ENCODE measurements around the gene TBCE. TPM values are rescaled to one million over a fixed set of nuclear protein-coding genes. Genes with fewer than 3 reads are reported as not detected.

Gene TBCE
- total and polyA plus RNA-seq, 2 donors (not counting 1 experiment from before 2014, with no cell fraction given) = 15.2 to 22.1 TPM

DNA sequence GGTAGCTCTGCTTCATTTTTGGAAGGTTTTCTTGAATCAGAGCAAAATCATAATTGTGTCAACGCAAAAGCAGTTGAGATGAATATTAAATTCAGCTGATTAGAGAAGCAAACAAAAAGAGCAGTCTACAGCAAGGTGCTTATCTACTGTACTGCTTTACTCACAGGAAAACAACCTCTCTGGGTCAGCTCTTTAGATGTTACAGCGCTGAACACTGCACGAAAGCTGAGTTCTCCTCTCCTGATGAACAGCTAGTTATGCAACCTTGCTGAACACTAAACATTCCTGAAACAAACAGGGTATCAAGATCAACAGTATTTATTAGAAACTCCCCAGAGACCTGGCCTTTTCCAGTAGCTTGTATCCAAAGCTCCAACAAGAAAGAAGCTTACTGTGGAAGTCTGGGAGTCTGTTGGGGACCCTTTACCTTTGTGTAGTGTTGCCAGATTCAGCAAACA, 41.3 kb downstream of the TBCE start:
- no peak overlapping the region for H3K27ac ChIP-seq (ENCODE audit: low read length in 2 of 2)
- no peak overlapping the region for H2AFZ ChIP-seq (ENCODE audit: insufficient read depth, low read depth, low read length, poor library complexity, severe bottlenecking)
- no peaks in the 10 kb centered on the region for H3K4me1 ChIP-seq (ENCODE audit: control insufficient read depth in 2 of 2, insufficient read depth in 2 of 2, low read length in 2 of 2)
- ATAC-seq (ENCODE audit: low read depth) = no peak
- no peak overlapping the region for H3K4me3 Mint-ChIP-seq
- intact Hi-C loops (cut with micrococcal nuclease) = no loop called here
- ChIA-PET POLR2A (no interaction called here), CTCF (interaction anchor here (0.7 to 1.6 kb wide), 4 partner anchors 97 to 931 kb away, joined by 3 to 4 read pairs (median 3); no protein-coding TSS in a partner anchor)
- no peaks in the 10 kb centered on the region for H3K9me3 ChIP-seq (ENCODE audit: control extremely low read depth in 1 of 3, control insufficient read depth in 2 of 3, insufficient read depth in 1 of 3, low read length in 2 of 3)
- H3K27me3 Mint-ChIP-seq = no peaks in the 10 kb centered on the region
- peaks cover 3% of the 10 kb centered on the region for H3K79me2 ChIP-seq (ENCODE audit: control insufficient read depth, insufficient read depth, low read length)
- no peak for DNase-seq
- no peak overlapping the region for H3K4me3 ChIP-seq (ENCODE audit: control extremely low read depth in 1 of 5, extremely low read depth in 1 of 5, insufficient read depth in 1 of 5, low read depth in 2 of 5, low read length in 4 of 5)
- peaks cover 0 to 2% of the 10 kb centered on the region in 2 experiments for H3K36me3 ChIP-seq (replicated peaks in 1 of 2; ENCODE audit: control extremely low read depth in 1 of 2, control insufficient read depth in 1 of 2, extremely low read depth in 1 of 2, insufficient read depth in 2 of 2, low read length in 1 of 2)
- no peaks in the 10 kb centered on the region for H4K20me1 ChIP-seq (ENCODE audit: control insufficient read depth, insufficient read depth, low read length, poor library complexity, severe bottlenecking)
- TF ChIP-seq EZH2 (IDR thresholded peaks at IDR 0.05; ENCODE audit: borderline replicate concordance, insufficient read depth, low read depth, low read length, poor library complexity, severe bottlenecking) (no peak), CTCF (IDR thresholded peaks at IDR 0.05) (no peak)
- H3K9ac ChIP-seq (ENCODE audit: low read length) = no peak overlapping the region
- no peaks in the 10 kb centered on the region for H3K27me3 ChIP-seq (replicated peaks in 1 of 4; ENCODE audit: control extremely low read depth in 1 of 4, control insufficient read depth in 3 of 4, insufficient read depth in 4 of 4, low read length in 3 of 4)
- WGBS (ENCODE audit: insufficient coverage) = 58% methylated on average over 2 of the region's 3 CpGs
- H3K9me3 Mint-ChIP-seq (ENCODE audit: insufficient read depth) = no peaks in the 10 kb centered on the region
- no peak overlapping the region for H3K4me2 ChIP-seq (replicated peaks; ENCODE audit: low read depth, low read length, poor library complexity, severe bottlenecking)
- no peaks in the 10 kb centered on the region for H3K4me1 Mint-ChIP-seq
- H3K27ac Mint-ChIP-seq = no peak overlapping the region

DNA sequence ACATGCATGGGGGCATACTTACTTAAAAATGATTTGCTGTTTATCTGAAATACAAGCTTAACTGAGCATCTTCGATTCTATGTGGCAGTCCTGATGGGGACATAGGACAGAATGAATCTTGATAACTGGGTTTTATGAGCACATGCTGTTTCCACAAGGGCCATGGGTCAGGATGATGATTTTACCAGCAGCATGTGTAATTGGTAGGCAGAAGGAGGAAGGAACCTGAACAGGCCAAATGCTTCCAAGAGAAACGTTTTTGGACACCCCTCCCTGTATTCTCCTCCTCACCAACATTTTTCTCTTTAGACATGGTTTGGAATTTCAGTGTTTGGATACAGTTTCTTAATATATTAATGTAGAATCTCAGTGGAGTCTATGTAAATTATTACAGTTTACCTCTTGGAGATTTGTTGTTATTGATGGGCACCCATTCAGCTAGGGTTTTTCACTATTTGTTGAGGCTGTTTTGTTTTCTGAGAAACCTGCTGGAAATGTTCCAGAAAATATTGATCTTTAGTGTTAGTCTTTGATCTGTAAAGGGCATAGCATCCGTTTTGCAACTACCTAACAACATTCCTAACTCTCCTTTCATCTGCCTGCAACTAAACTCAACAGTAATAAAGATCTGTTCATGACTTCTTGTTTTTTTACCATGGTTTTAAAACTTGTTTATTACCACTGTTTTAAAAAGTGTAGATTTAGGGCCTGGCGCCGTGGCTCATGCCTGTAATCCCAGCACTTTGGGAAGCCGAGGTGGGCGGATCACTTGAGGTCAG, 42.0 kb downstream of the TBCE start:
- H3K27ac Mint-ChIP-seq = no peak overlapping the region
- intact Hi-C loops (cut with micrococcal nuclease) = no loop called here
- Histone ChIP-seq H3K4me1 (ENCODE audit: control insufficient read depth in 2 of 2, insufficient read depth in 2 of 2, low read length in 2 of 2) (no peaks in the 10 kb centered on the region), H3K27ac (ENCODE audit: low read length in 2 of 2) (no peak overlapping the region), H3K79me2 (ENCODE audit: control insufficient read depth, insufficient read depth, low read length) (no peaks in the 10 kb centered on the region), H2AFZ (ENCODE audit: insufficient read depth, low read depth, low read length, poor library complexity, severe bottlenecking) (no peak overlapping the region), H4K20me1 (ENCODE audit: control insufficient read depth, insufficient read depth, low read length, poor library complexity, severe bottlenecking) (no peaks in the 10 kb centered on the region), H3K27me3 (replicated peaks in 1 of 4; ENCODE audit: control extremely low read depth in 1 of 4, control insufficient read depth in 3 of 4, insufficient read depth in 4 of 4, low read length in 3 of 4) (no peaks in the 10 kb centered on the region), H3K9me3 (ENCODE audit: control extremely low read depth in 1 of 3, control insufficient read depth in 2 of 3, insufficient read depth in 1 of 3, low read length in 2 of 3) (no peaks in the 10 kb centered on the region), H3K9ac (ENCODE audit: low read length) (no peak overlapping the region), H3K36me3 (replicated peaks in 1 of 2; ENCODE audit: control extremely low read depth in 1 of 2, control insufficient read depth in 1 of 2, extremely low read depth in 1 of 2, insufficient read depth in 2 of 2, low read length in 1 of 2) (no peaks in the 10 kb centered on the region), H3K4me3 (ENCODE audit: control extremely low read depth in 1 of 5, extremely low read depth in 1 of 5, insufficient read depth in 1 of 5, low read depth in 2 of 5, low read length in 4 of 5) (no peak overlapping the region), H3K4me2 (replicated peaks; ENCODE audit: low read depth, low read length, poor library complexity, severe bottlenecking) (no peak overlapping the region)
- no peaks in the 10 kb centered on the region for H3K9me3 Mint-ChIP-seq (ENCODE audit: insufficient read depth)
- WGBS (ENCODE audit: insufficient coverage) = 100% methylated on average over 1 of the region's 7 CpGs
- ChIA-PET CTCF (interaction anchor here (0.7 to 1.1 kb wide), 3 partner anchors 98 to 931 kb away, joined by 3 to 4 read pairs (median 3); no protein-coding TSS in a partner anchor), POLR2A (no interaction called here)
- no peaks in the 10 kb centered on the region for H3K4me1 Mint-ChIP-seq
- DNase-seq (no peak), ATAC-seq (ENCODE audit: low read depth) (no peak)
- H3K27me3 Mint-ChIP-seq = no peaks in the 10 kb centered on the region
- no peak overlapping the region for H3K4me3 Mint-ChIP-seq
- no peak for TF ChIP-seq EZH2 (IDR thresholded peaks at IDR 0.05; ENCODE audit: borderline replicate concordance, insufficient read depth, low read depth, low read length, poor library complexity, severe bottlenecking)
- TF ChIP-seq CTCF (IDR thresholded peaks at IDR 0.05) = no peak

All from B cell (primary cell).